Right atrium auricular region (tissue), 2 donors: ENCODE data around the gene B4GALNT1. TPM values are rescaled to one million over a fixed set of nuclear protein-coding genes. Genes with fewer than 3 reads are reported as not detected.
"Not testable (repeated sequence)": the region's sequence is repeated elsewhere in the genome, so short reads cannot be mapped to it uniquely, and the experiment has no call there.

ENCODE experiments used
- DNase-seq: peaks from one replicate; pipeline ENCODE4 v3.0.0-alpha.2; 2019; ENCODE audit warnings: low spot score
- H3K27ac ChIP-seq, 2 donors: fragments of 200-600 bp; sonication (generic); 1 replicate in 1 of 2; 2 replicates in 1 of 2; pipeline ENCODE4 v1.5.1; 2016 to 2019
- H3K27me3 ChIP-seq, 2 donors: fragments of 200-600 bp; sonication (generic); one replicate each; pipeline versions ENCODE4 v1.5.1 to v1.6.0; 2017 to 2019
- H3K36me3 ChIP-seq: fragments of 200-600 bp; sonication (generic); one replicate; pipeline ENCODE4 v1.5.1; 2016
- H3K4me1 ChIP-seq, 2 donors: fragments of 200-600 bp; sonication (generic); one replicate each; pipeline versions ENCODE4 v1.5.1 to v1.6.0; 2017 to 2019
- H3K4me3 ChIP-seq, 2 donors: fragments of 200-600 bp; sonication (generic); 1 replicate in 1 of 2; 2 replicates in 1 of 2; pipeline ENCODE4 v1.5.1; 2017 to 2019; ENCODE audit warnings: mild to moderate bottlenecking in 1 of 2, moderate library complexity in 1 of 2
- H3K9me3 ChIP-seq, 2 donors: fragments of 200-600 bp; sonication (generic); one replicate each; pipeline ENCODE4 v1.5.1; 2019
- CTCF ChIP-seq, 2 donors: fragments of 200-600 bp; sonication (generic); IDR thresholded peaks; one replicate each; pipeline ENCODE4 v1.5.1; 2019; ENCODE audit warnings: antibody characterized with exemption in 2 of 2
- total RNA-seq, 2 donors: library from RNA; depleted of rRNA; stranded (reverse); fragments of >200 nt; gene quantifications; one replicate each; pipeline ENCODE4 v1.1.0, GENCODE V29; 2016

The B4GALNT1 gene
- total RNA-seq, 2 donors from 2014 or later = 3.5 to 4.4 TPM

GRCh38 chr12:57638096-57638495 is 5.1 kb upstream of the B4GALNT1 start:
- Histone ChIP-seq H3K27ac (no peak overlapping the region), H3K27me3 (no peaks in the 10 kb centered on the region), H3K9me3 (no peaks in the 10 kb centered on the region), H3K36me3 (no peaks in the 10 kb centered on the region), H3K4me1 (peaks cover 0 to 4% of the 10 kb centered on the region in 2 donors), H3K4me3 (no peak overlapping the region)
- no peak for TF ChIP-seq CTCF (IDR thresholded peaks at IDR 0.05)
- DNase-seq = no peak

GRCh38 chr12:57637364-57637763 is 4.4 kb upstream of the B4GALNT1 start:
- Histone ChIP-seq H3K9me3 (no peaks in the 10 kb centered on the region), H3K4me3 (no peak overlapping the region), H3K27me3 (no peaks in the 10 kb centered on the region), H3K4me1 (peaks cover 0 to 12% of the 10 kb centered on the region in 2 donors), H3K27ac (no peak overlapping the region), H3K36me3 (no peaks in the 10 kb centered on the region)
- peak; percentile 46 for DNase-seq
- TF ChIP-seq CTCF (IDR thresholded peaks at IDR 0.05) = no peak

GRCh38 chr12:57636731-57637130 is 3.7 kb upstream of the B4GALNT1 start:
- not testable (repeated sequence) for H3K36me3 ChIP-seq, H3K27me3 ChIP-seq, H3K4me3 ChIP-seq, H3K27ac ChIP-seq, H3K9me3 ChIP-seq
- DNase-seq = peak; percentile 56
- peaks cover 0 to 18% of the 10 kb centered on the region in 2 donors for H3K4me1 ChIP-seq

GRCh38 chr12:57632073-57632957 is 686 bp downstream of the B4GALNT1 start:
- Histone ChIP-seq H3K9me3 (no peaks in the 10 kb centered on the region), H3K36me3 (no peaks in the 10 kb centered on the region), H3K27ac (peak overlapping the region in 1 of 2 donors; percentile 35), H3K27me3 (peaks cover 3 to 13% of the 10 kb centered on the region in 2 donors), H3K4me1 (peaks cover 0 to 30% of the 10 kb centered on the region in 2 donors), H3K4me3 (peak overlapping the region; percentile 40 to 65)
- TF ChIP-seq CTCF (IDR thresholded peaks at IDR 0.05) = no peak
- peak; percentile 55 for DNase-seq

GRCh38 chr12:57631566-57632072 is 1.4 kb downstream of the B4GALNT1 start:
- TF ChIP-seq CTCF (IDR thresholded peaks at IDR 0.05) = no peak
- Histone ChIP-seq H3K4me1 (peaks cover 0 to 31% of the 10 kb centered on the region in 2 donors), H3K36me3 (no peaks in the 10 kb centered on the region), H3K9me3 (no peaks in the 10 kb centered on the region), H3K27me3 (peaks cover 3 to 13% of the 10 kb centered on the region in 2 donors), H3K27ac (no peak overlapping the region), H3K4me3 (peak overlapping the region; percentile 40 to 65)
- peak; percentile 40 for DNase-seq

GRCh38 chr12:57630891-57631433 is 2.0 kb downstream of the B4GALNT1 start:
- no peaks in the 10 kb centered on the region for H3K9me3 ChIP-seq
- H3K4me1 ChIP-seq = peaks cover 0 to 31% of the 10 kb centered on the region in 2 donors
- no peak overlapping the region for H3K27ac ChIP-seq
- H3K4me3 ChIP-seq = no peak overlapping the region
- H3K27me3 ChIP-seq = peaks cover 3 to 13% of the 10 kb centered on the region in 2 donors
- no peaks in the 10 kb centered on the region for H3K36me3 ChIP-seq
- peak; percentile 43 for DNase-seq
- no peak for TF ChIP-seq CTCF (IDR thresholded peaks at IDR 0.05)
